SK-N-MC (cell line): ENCODE results near the gene SEMG1.

Experiments used
- EZH2 ChIP-seq: fragments of 200-600 bp; sonication (generic); IDR thresholded peaks from one replicate; pipeline ENCODE4 v1.6.1; 2017; ENCODE audit warnings: antibody characterized with exemption
- POLR2AphosphoS5 ChIP-seq: IDR thresholded peaks from 2 replicates; pipeline ENCODE4 v1.6.1; 2012; ENCODE audit warnings: mild to moderate bottlenecking, low read depth, low read length, borderline replicate concordance

DNA sequence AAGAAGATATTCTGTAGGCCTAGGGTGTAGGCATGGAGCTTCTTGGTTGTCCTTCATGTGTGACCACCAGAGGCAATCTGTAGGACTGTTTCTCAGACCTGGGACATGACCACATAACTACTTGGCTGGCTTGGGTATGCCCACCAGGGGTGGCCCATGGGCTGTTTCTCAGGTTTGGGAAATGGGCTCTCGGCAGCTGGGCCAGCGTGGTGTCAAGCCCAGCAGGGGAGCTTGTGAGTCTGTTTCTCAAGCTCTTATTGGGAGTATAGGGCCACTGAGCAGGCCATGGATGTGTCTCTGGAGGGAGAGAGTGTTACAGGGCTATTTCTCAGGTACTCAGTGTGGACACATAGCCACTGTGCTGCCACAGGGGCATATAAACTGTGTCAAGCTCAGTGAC lies 11.8 kb downstream of the SEMG1 start:
- TF ChIP-seq EZH2 (no peak), POLR2AphosphoS5 (no peak)
